HepG2 (cell line): ENCODE measurements around the gene NOVA2.

ENCODE experiments used
- PRPF4 ChIP-seq: fragments of 200-400 bp; formaldehyde crosslinking; IDR thresholded peaks from 2 replicates; pipeline ENCODE4 v1.6.1; 2016; ENCODE audit warnings: low read length, low read depth; ENCODE audit not compliant: poor library complexity, severe bottlenecking
- RXRA ChIP-seq: sonication (generic); formaldehyde crosslinking; IDR thresholded peaks from 2 replicates; pipeline ENCODE4 v1.5.1; 2020; ENCODE audit warnings: missing genetic modification reagents
- TF ChIP-seq, protein P1 (sequence below): conservative IDR thresholded peaks from 2 replicates; pipeline ENCODE4 v1.6.1; 2018; ENCODE audit warnings: missing genetic modification reagents
- TF ChIP-seq, protein P2 (sequence below): sonication (generic); formaldehyde crosslinking; IDR thresholded peaks from 2 replicates; pipeline ENCODE4 v1.5.0; 2020; ENCODE audit warnings: mild to moderate bottlenecking, missing genetic modification reagents, moderate library complexity

DNA sequence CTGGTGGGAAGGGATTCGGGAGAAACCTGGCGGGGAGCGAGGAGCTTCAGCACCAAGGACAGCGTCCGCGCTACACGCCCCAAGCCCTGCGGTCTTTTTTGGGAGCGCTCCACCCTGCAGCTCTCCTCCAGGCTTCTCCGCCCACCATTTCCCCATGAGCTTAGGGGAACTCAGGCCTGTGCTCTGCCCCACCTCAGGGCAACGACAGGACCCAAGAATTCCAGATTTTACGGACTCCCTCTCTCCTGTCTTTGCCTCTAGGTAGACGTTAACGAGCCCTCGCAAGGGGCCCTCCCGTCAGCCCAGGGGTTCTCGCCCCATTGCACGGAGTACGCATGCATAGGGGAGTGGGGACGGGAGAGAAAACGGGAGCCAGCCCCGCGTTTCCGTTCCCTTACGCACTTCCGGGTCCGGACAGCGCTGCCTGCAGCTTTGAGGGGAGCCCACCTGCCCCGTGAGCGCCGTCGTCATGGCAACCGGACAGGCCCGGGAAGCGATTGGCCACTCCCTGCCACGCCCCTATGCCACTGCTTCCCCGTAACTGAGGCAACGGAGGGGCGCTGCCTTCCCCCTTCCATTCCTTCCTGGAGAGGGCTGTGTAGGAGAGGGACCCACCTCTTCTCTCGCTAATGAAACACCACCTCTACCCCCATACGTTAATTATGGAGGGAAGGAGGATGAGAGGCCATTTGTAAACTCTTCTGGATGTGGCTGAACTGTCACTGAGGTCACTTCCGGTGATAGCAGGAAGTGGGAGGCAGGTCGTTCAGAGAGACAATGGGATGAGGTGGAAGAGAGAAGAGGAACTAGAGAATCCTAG, 20.8 kb downstream of the NOVA2 start:
- TF ChIP-seq, protein P1, sequence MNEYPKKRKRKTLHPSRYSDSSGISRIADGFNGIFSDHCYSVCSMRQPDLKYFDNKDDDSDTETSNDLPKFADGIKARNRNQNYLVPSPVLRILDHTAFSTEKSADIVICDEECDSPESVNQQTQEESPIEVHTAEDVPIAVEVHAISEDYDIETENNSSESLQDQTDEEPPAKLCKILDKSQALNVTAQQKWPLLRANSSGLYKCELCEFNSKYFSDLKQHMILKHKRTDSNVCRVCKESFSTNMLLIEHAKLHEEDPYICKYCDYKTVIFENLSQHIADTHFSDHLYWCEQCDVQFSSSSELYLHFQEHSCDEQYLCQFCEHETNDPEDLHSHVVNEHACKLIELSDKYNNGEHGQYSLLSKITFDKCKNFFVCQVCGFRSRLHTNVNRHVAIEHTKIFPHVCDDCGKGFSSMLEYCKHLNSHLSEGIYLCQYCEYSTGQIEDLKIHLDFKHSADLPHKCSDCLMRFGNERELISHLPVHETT (CRISPR knock-in tag), result no peak
- TF ChIP-seq RXRA (CRISPR knock-in tag), result no peak
- TF ChIP-seq, protein P2, sequence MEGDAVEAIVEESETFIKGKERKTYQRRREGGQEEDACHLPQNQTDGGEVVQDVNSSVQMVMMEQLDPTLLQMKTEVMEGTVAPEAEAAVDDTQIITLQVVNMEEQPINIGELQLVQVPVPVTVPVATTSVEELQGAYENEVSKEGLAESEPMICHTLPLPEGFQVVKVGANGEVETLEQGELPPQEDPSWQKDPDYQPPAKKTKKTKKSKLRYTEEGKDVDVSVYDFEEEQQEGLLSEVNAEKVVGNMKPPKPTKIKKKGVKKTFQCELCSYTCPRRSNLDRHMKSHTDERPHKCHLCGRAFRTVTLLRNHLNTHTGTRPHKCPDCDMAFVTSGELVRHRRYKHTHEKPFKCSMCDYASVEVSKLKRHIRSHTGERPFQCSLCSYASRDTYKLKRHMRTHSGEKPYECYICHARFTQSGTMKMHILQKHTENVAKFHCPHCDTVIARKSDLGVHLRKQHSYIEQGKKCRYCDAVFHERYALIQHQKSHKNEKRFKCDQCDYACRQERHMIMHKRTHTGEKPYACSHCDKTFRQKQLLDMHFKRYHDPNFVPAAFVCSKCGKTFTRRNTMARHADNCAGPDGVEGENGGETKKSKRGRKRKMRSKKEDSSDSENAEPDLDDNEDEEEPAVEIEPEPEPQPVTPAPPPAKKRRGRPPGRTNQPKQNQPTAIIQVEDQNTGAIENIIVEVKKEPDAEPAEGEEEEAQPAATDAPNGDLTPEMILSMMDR, result no peak
- no peak for TF ChIP-seq PRPF4
